Measurements from ENCODE around the gene CABLES2.

CABLES2 gene

DNA sequence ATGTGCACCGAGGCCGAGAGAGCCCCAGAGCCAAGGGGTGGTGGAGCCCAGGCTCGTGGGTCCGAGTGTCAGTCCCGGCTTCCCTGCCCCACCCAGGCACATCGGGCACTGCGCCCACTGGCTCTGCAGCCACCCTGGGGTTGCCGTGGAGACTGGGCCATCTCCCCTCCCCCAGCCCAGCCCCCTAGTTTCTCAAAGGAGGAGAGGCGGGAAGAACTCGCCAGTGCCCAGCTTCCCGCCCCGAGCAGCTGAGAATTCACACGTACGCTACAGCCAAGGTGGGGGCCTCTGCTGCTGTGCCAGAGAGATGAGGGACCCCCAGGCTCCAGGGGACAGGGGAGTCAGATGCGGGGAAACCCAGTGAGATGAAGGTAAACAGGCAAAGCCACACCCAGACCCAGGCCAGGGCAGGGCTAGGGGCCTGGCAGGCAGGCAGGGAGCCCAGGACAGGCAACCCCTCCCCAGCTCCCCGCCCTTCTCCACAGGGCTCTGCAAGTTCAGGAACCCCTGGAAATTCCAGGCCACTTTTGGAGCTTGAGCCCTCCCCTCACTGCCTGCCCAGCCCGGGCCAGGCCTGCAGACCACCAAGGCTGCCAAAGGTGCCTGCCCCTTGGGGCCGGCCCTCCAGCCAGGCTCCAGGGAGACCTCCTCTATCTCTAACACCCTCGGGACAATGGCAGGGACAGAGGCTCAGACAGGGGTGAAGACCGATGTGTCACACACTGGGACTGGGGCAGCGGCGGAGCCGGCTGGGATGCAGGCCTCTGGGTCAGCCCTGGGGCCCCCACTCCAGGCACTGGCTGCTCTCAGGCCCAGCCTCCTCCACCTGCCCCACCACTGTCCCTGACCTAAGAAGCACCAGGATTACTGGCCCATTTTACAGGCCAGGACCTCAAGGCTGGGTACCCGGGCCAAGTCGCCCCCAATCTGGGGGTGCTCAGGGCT is 46.0 kb downstream of the CABLES2 start:
- H3K27ac ChIP-seq (ENCODE audit: low read length) = no peak overlapping the region
- H3K36me3 ChIP-seq (ENCODE audit: control insufficient read depth, insufficient read depth, low read length) = peaks cover 6% of the 10 kb centered on the region; the same call in 1 of the 2 replicates
- peaks cover 35% of the 10 kb centered on the region for H3K4me1 ChIP-seq (ENCODE audit: control insufficient read depth, insufficient read depth, low read length)
- no peak for DNase-seq (ENCODE audit: low read depth, low spot score)
- no peaks in the 10 kb centered on the region for H3K27me3 ChIP-seq (ENCODE audit: control insufficient read depth, insufficient read depth, low read length)
- no peak overlapping the region for H3K4me3 ChIP-seq (ENCODE audit: low read length)
- H3K9me3 ChIP-seq (ENCODE audit: control insufficient read depth, insufficient read depth, low read length) = no peaks in the 10 kb centered on the region
- no CpG with 5 or more reads among the region's 25 CpGs for WGBS (ENCODE audit: insufficient coverage, insufficient read length)

DNA sequence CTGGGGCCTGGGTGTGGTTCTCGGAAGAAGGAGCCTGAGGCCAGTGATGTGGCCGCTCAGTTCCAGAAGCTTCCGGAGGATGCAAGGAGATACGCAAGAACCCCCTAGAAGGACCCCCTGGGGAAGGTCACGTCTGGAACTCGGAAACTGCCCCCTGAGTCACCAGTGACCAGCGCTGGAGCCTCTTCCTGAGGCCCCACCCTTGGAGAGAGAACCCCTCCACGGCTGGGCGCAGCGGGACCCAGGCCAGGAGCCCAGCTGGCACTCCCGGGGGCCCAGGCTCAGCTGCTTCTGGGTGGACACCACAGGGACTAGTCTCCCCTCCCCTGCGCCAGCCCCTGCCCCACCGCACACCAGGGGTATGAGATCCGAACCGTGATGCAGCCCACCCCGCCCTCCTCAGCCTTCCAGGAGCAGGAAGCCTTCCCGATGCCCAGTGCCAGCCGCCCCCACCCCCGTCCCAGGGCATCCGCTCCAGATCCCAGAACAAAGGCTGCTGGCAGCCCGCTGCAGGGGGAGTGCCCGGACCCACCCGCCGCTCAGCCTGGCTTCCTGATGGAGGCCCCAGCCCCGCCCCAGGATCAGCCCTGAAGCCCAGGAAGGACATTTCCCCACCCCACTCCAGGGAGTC is 47.5 kb downstream of the CABLES2 start:
- no peak overlapping the region for H3K4me3 ChIP-seq (ENCODE audit: low read length)
- no CpG with 5 or more reads among the region's 25 CpGs for WGBS (ENCODE audit: insufficient coverage, insufficient read length)
- H3K36me3 ChIP-seq (ENCODE audit: control insufficient read depth, insufficient read depth, low read length) = peaks cover 6% of the 10 kb centered on the region; the same call in 1 of the 2 replicates
- no peak overlapping the region for H3K27ac ChIP-seq (ENCODE audit: low read length)
- no peak for DNase-seq (ENCODE audit: low read depth, low spot score)
- H3K4me1 ChIP-seq (ENCODE audit: control insufficient read depth, insufficient read depth, low read length) = peaks cover 40% of the 10 kb centered on the region
- no peaks in the 10 kb centered on the region for H3K9me3 ChIP-seq (ENCODE audit: control insufficient read depth, insufficient read depth, low read length)
- H3K27me3 ChIP-seq (ENCODE audit: control insufficient read depth, insufficient read depth, low read length) = no peaks in the 10 kb centered on the region

GRCh38 chr20:62359043-62359490 is 48.0 kb downstream of the CABLES2 start:
- Histone ChIP-seq H3K4me3 (ENCODE audit: low read length) (no peak overlapping the region), H3K27ac (ENCODE audit: low read length) (no peak overlapping the region), H3K9me3 (ENCODE audit: control insufficient read depth, insufficient read depth, low read length) (no peaks in the 10 kb centered on the region), H3K4me1 (ENCODE audit: control insufficient read depth, insufficient read depth, low read length) (peaks cover 40% of the 10 kb centered on the region), H3K36me3 (ENCODE audit: control insufficient read depth, insufficient read depth, low read length) (peaks cover 6% of the 10 kb centered on the region; the same call in 1 of the 2 replicates), H3K27me3 (ENCODE audit: control insufficient read depth, insufficient read depth, low read length) (no peaks in the 10 kb centered on the region)
- no peak for DNase-seq (ENCODE audit: low read depth, low spot score)
- WGBS (ENCODE audit: insufficient coverage, insufficient read length) = no CpG with 5 or more reads among the region's 16 CpGs

DNA sequence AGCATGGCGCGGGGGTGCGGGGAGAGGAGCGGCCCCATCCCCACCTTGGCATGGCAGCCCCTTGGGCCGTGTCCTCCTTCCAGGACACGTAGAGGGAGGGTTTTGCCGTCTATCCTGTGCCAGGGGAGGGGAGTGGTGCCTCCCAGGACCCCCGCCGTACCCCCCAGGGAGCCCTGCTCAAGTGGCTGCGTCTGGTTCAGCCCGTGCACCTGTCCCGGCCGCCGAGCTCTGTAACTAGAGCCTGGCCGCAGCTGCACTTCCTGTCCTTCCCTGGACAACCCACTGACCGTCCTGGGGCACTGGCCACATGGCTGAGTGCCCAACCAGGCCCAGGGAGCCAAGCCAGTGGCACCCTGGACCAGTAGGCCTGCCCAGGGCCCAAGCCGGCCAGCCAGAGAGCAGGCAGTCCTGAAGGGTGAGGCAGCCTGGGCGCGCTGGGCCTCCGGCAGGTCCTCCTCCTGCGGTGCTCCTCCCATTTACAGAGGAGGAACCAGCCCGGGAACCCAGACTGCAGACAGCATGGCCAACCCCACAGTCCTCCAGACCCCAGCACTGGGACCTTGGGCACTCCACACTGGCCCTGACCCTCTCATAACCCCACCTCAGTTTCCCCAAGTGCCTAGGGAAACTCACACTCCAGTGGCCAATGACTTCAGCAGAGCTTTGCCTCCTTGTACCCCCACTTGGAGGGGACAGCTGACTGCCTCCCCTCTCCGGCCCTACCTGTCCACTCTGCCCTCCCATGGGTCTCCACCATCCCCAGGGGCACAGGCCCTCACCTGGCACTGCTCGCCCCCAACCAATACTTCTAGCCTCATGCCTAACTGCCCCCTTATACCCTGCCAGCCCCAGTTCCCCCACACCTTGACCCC is 48.7 kb downstream of the CABLES2 start:
- no peak for DNase-seq (ENCODE audit: low read depth, low spot score)
- Histone ChIP-seq H3K27me3 (ENCODE audit: control insufficient read depth, insufficient read depth, low read length) (no peaks in the 10 kb centered on the region), H3K36me3 (ENCODE audit: control insufficient read depth, insufficient read depth, low read length) (peaks cover 9% of the 10 kb centered on the region; the same call in 1 of the 2 replicates), H3K4me3 (ENCODE audit: low read length) (no peak overlapping the region), H3K4me1 (ENCODE audit: control insufficient read depth, insufficient read depth, low read length) (peaks cover 34% of the 10 kb centered on the region), H3K9me3 (ENCODE audit: control insufficient read depth, insufficient read depth, low read length) (no peaks in the 10 kb centered on the region), H3K27ac (ENCODE audit: low read length) (no peak overlapping the region)
- no CpG with 5 or more reads among the region's 24 CpGs for WGBS (ENCODE audit: insufficient coverage, insufficient read length)

- no CpG with 5 or more reads among the region's 7 CpGs for WGBS (ENCODE audit: insufficient coverage, insufficient read length)
- H3K36me3 ChIP-seq (ENCODE audit: control insufficient read depth, insufficient read depth, low read length) = peaks cover 13% of the 10 kb centered on the region
- peaks cover 34% of the 10 kb centered on the region for H3K4me1 ChIP-seq (ENCODE audit: control insufficient read depth, insufficient read depth, low read length)
- H3K4me3 ChIP-seq (ENCODE audit: low read length) = no peak overlapping the region
- H3K9me3 ChIP-seq (ENCODE audit: control insufficient read depth, insufficient read depth, low read length) = no peaks in the 10 kb centered on the region
- no peaks in the 10 kb centered on the region for H3K27me3 ChIP-seq (ENCODE audit: control insufficient read depth, insufficient read depth, low read length)
- no peak overlapping the region for H3K27ac ChIP-seq (ENCODE audit: low read length)
- no peak for DNase-seq (ENCODE audit: low read depth, low spot score)
These were observed 49.4 kb downstream of the CABLES2 start for GRCh38 chr20:62357681-62358080.

DNA sequence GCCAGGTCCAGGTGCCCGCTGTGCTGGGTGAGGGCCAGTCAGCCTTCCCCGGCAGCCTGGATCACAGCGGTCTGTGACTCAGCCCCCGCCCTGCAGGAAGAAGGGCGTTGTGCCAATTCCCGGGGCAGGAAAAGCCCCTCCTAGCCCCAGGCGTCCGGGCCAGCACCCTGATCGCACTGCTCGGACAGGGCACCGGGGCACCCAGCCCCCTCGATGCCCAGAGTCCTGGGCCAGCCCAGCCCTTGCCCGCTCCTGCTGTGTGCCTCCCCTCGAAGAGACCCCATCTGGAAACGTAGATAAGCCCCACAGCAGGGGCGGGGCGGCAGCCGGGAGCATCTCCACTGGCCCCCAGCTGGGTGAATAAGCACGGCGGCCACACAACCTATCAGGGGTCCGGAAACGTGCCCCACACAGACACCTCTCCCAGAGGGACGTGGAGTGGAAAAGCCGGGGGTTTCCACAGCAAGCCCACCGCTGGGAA is 49.9 kb downstream of the CABLES2 start:
- Histone ChIP-seq H3K4me3 (ENCODE audit: low read length) (no peak overlapping the region), H3K27me3 (ENCODE audit: control insufficient read depth, insufficient read depth, low read length) (no peaks in the 10 kb centered on the region), H3K36me3 (ENCODE audit: control insufficient read depth, insufficient read depth, low read length) (peaks cover 16% of the 10 kb centered on the region), H3K4me1 (ENCODE audit: control insufficient read depth, insufficient read depth, low read length) (peaks cover 30% of the 10 kb centered on the region), H3K27ac (ENCODE audit: low read length) (no peak overlapping the region), H3K9me3 (ENCODE audit: control insufficient read depth, insufficient read depth, low read length) (no peaks in the 10 kb centered on the region)
- WGBS (ENCODE audit: insufficient coverage, insufficient read length) = no CpG with 5 or more reads among the region's 25 CpGs
- DNase-seq (ENCODE audit: low read depth, low spot score) = no peak

DNA sequence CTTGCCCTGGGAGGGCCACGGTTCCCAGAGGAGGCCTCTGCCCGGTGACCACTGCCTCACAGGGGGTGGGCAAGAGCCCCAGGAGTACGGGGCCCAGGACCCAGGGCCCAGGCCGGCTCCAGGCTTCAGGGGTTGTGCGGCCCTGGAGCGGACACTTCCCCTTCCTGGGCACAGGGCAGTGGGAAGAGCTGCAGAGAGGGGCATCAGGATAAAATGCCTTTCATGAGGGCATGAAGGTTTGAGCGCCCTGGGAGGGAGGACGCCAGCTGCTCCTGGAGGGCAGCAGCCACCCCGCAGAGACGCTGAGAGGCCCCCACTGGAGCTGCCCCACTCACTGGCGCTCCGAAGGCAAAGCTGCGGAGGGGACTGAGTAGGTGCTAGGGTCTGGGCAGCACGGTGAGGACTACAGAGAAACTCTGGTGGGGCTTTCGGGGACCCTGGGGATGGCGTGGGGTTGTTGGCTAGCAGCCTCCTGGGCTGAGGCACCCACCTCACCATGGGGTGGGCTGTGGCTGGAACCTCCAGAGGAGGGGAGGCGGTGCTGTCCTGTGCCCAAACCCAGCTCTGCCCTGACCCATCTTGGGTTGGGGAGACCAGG is 50.4 kb downstream of the CABLES2 start:
- Histone ChIP-seq H3K9me3 (ENCODE audit: control insufficient read depth, insufficient read depth, low read length) (no peaks in the 10 kb centered on the region), H3K27me3 (ENCODE audit: control insufficient read depth, insufficient read depth, low read length) (no peaks in the 10 kb centered on the region), H3K4me3 (ENCODE audit: low read length) (no peak overlapping the region), H3K36me3 (ENCODE audit: control insufficient read depth, insufficient read depth, low read length) (peaks cover 19% of the 10 kb centered on the region), H3K4me1 (ENCODE audit: control insufficient read depth, insufficient read depth, low read length) (peaks cover 27% of the 10 kb centered on the region), H3K27ac (ENCODE audit: low read length) (no peak overlapping the region)
- no peak for DNase-seq (ENCODE audit: low read depth, low spot score)
- no CpG with 5 or more reads among the region's 17 CpGs for WGBS (ENCODE audit: insufficient coverage, insufficient read length)

GRCh38 chr20:62355878-62356588 is 51.1 kb downstream of the CABLES2 start:
- peaks cover 26% of the 10 kb centered on the region for H3K36me3 ChIP-seq (ENCODE audit: control insufficient read depth, insufficient read depth, low read length)
- no peak for DNase-seq (ENCODE audit: low read depth, low spot score)
- WGBS (ENCODE audit: insufficient coverage, insufficient read length) = no CpG with 5 or more reads among the region's 29 CpGs
- H3K9me3 ChIP-seq (ENCODE audit: control insufficient read depth, insufficient read depth, low read length) = no peaks in the 10 kb centered on the region
- H3K27ac ChIP-seq (ENCODE audit: low read length) = no peak overlapping the region
- H3K4me3 ChIP-seq (ENCODE audit: low read length) = no peak overlapping the region
- peaks cover 22% of the 10 kb centered on the region for H3K4me1 ChIP-seq (ENCODE audit: control insufficient read depth, insufficient read depth, low read length)
- H3K27me3 ChIP-seq (ENCODE audit: control insufficient read depth, insufficient read depth, low read length) = no peaks in the 10 kb centered on the region

DNA sequence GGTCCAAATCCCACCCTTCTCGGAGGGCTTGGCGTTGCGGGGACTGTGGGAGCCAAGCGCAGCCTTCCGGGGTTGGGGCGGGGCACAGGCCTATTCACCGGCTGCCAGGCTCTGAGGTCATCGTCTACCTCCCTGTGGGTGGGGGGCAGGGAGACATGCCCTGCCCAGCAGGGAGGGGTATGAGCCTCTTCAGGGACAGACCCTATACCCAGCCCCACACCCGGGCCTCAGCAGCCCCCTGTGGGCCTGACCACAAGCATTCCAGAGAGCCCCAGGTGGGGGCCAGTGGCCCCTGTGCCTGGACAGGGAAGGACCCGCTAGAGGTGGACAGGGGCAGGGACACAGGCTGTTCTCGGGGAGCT is 51.6 kb downstream of the CABLES2 start:
- WGBS (ENCODE audit: insufficient coverage, insufficient read length) = no CpG with 5 or more reads among the region's 11 CpGs
- Histone ChIP-seq H3K4me1 (ENCODE audit: control insufficient read depth, insufficient read depth, low read length) (peaks cover 18% of the 10 kb centered on the region), H3K27me3 (ENCODE audit: control insufficient read depth, insufficient read depth, low read length) (no peaks in the 10 kb centered on the region), H3K9me3 (ENCODE audit: control insufficient read depth, insufficient read depth, low read length) (no peaks in the 10 kb centered on the region), H3K27ac (ENCODE audit: low read length) (no peak overlapping the region), H3K4me3 (ENCODE audit: low read length) (no peak overlapping the region), H3K36me3 (ENCODE audit: control insufficient read depth, insufficient read depth, low read length) (peaks cover 31% of the 10 kb centered on the region)
- no peak for DNase-seq (ENCODE audit: low read depth, low spot score)

Data from iPS DF 6.9 (cell line).